Right lobe of liver (tissue), 6 donors: ENCODE measurements around the gene MMP26. TPM values are rescaled to one million over a fixed set of nuclear protein-coding genes. Genes with fewer than 3 reads are reported as not detected.

ENCODE experiments used
- ATAC-seq, 4 donors: fragments of 200-7000 bp; cut with Tn5 transposase; one replicate each; pipeline ENCODE4 v1.9.1; 2020; ENCODE audit warnings: mild to moderate bottlenecking in 4 of 4, moderate library complexity in 4 of 4
- DNase-seq, 3 donors: peaks; one replicate each; pipeline ENCODE4 v3.0.0-alpha.2; 2020
- H3K27ac ChIP-seq, 3 donors: fragments of 200-600 bp; one replicate each; pipeline ENCODE4 v1.8.0; 2022
- H3K27me3 ChIP-seq, 2 donors: fragments of 200-600 bp; one replicate each; pipeline ENCODE4 v1.8.0; 2022
- H3K36me3 ChIP-seq, 4 donors: fragments of 200-600 bp; sonication (generic) in 1 of 4; one replicate each; pipeline versions ENCODE4 v1.5.1 to v1.8.0; 2017 to 2022; ENCODE audit warnings: control low read depth in 1 of 4
- H3K4me1 ChIP-seq, 4 donors: fragments of 200-600 bp; sonication (generic) in 1 of 4; one replicate each; pipeline versions ENCODE4 v1.5.1 to v1.8.0; 2017 to 2022; ENCODE audit warnings: control low read depth in 1 of 4
- H3K4me3 ChIP-seq, 3 donors: fragments of 200-600 bp; one replicate each; pipeline ENCODE4 v1.8.0; 2022
- H3K9me3 ChIP-seq, 4 donors: fragments of 200-600 bp; sonication (generic) in 1 of 4; one replicate each; pipeline versions ENCODE4 v1.5.1 to v1.8.0; 2017 to 2022; ENCODE audit warnings: control low read depth in 1 of 4
- POLR2A ChIP-seq: fragments of 450-650 bp; IDR thresholded peaks from one replicate; pipeline ENCODE4 v1.6.1; 2017; ENCODE audit warnings: antibody characterized with exemption, mild to moderate bottlenecking
- WGBS: methylation state at CpG from one replicate; pipeline ENCODE4 v1.1.6; 2018; ENCODE audit warnings: low coverage, low lambda C conversion rate; ENCODE audit not compliant: insufficient coverage; ENCODE audit errors: missing lambda C conversion rate; 5-methylcytosine and 5-hydroxymethylcytosine counted together
- intact Hi-C, 2 donors: fragments of 100-400 bp; cut with DNase I; formaldehyde crosslinking; loops; one replicate each; pipeline versions ENCODE4 v1.11.2 to v1.14.1; 2022
- long read RNA-seq: library from polyadenylated mRNA; unstranded; transcript quantifications from one replicate; pipeline ENCODE4 v2.0.0, GENCODE V29; 2019
- total RNA-seq, 6 experiments: library from RNA; depleted of rRNA in 2 of 6; stranded (reverse); fragments of >200 nt in 2 of 6; fragmentation: NEBNext Ultra II Directional in 3 of 6; extraction: Animal tissue kit (Norgen Biotek cat#: 25700) in 3 of 6; gene quantifications; one replicate each; pipeline versions ENCODE4 v1.1.0 to v1.2.4, GENCODE V29; 2016 to 2023
- TF ChIP-seq, protein P1 (sequence below), 4 donors: fragments of 200-600 bp in 3 of 4; fragments of 450-650 bp in 1 of 4; IDR thresholded peaks; one replicate each; pipeline versions ENCODE4 v1.5.1 to v1.8.0; 2016 to 2022; ENCODE audit warnings: antibody characterized with exemption in 4 of 4, mild to moderate bottlenecking in 2 of 4
- donor health status: DM: no; HTN: yes; CAD: no.
- donor health status: DM: no; HTN: no; CAD: no.
- donor health status: DM: no; HTN: no; CAD: no.
- donor health status: DM: no; HTN: yes; CAD: no.
- donor health status: DM: no; HTN: yes; CAD: no.

The MMP26 gene
- not detected for total RNA-seq
- long read RNA-seq, result 0 reads

DNA sequence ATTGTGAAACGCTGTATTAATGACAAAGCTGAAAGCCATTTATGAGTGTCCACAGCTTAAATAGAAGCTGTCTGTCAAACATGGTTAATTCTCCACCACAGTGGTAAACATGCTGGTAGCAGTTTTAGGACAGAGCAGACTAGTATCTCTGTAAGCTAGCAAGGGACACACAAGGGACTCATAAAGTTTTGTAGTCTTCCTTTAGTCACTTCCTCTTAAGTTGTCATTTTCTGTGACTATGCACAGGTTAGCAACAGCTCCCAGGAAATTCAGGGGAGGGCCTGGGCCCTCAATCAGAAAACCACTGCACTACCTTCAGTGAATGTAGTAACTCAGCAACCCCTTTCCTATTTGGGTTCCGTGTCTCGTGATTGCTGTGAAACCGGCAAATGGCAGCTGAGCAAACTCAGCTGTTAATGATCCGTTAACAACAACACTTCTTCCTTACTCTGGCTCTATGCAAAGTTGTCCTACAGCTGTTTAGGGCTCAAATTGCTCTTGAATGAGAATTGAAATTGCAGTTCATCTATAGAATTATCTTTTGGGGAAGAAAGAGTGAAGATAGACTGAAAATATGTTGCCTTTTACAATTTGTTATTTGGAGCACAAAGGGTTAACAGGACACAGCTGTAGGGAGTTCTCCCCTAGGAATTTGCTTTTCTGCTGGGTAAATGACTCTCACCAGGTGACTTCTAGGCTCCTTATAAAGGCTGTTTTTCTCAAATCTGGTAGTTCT lies at the start of gene MMP26:
TSS of gene MMP26 (plus strand) at position 731 of the 736 bp plus-strand sequence.
- Histone ChIP-seq H3K36me3 (no peaks in the 10 kb centered on the region), H3K27ac (no peak within 1 kb of the TSS), H3K9me3 (no peaks in the 10 kb centered on the region), H3K4me3 (no peak within 1 kb of the TSS), H3K27me3 (no peaks in the 10 kb centered on the region), H3K4me1 (no peaks in the 10 kb centered on the region)
- ATAC-seq (no peak), DNase-seq (no peak)
- intact Hi-C loops, result no loop called here
- no peak for TF ChIP-seq POLR2A
- TF ChIP-seq, protein P1, sequence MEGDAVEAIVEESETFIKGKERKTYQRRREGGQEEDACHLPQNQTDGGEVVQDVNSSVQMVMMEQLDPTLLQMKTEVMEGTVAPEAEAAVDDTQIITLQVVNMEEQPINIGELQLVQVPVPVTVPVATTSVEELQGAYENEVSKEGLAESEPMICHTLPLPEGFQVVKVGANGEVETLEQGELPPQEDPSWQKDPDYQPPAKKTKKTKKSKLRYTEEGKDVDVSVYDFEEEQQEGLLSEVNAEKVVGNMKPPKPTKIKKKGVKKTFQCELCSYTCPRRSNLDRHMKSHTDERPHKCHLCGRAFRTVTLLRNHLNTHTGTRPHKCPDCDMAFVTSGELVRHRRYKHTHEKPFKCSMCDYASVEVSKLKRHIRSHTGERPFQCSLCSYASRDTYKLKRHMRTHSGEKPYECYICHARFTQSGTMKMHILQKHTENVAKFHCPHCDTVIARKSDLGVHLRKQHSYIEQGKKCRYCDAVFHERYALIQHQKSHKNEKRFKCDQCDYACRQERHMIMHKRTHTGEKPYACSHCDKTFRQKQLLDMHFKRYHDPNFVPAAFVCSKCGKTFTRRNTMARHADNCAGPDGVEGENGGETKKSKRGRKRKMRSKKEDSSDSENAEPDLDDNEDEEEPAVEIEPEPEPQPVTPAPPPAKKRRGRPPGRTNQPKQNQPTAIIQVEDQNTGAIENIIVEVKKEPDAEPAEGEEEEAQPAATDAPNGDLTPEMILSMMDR (IDR thresholded peaks at IDR 0.05), result no peak
- 29% methylated on average over 5 of the region's 5 CpGs for WGBS

DNA sequence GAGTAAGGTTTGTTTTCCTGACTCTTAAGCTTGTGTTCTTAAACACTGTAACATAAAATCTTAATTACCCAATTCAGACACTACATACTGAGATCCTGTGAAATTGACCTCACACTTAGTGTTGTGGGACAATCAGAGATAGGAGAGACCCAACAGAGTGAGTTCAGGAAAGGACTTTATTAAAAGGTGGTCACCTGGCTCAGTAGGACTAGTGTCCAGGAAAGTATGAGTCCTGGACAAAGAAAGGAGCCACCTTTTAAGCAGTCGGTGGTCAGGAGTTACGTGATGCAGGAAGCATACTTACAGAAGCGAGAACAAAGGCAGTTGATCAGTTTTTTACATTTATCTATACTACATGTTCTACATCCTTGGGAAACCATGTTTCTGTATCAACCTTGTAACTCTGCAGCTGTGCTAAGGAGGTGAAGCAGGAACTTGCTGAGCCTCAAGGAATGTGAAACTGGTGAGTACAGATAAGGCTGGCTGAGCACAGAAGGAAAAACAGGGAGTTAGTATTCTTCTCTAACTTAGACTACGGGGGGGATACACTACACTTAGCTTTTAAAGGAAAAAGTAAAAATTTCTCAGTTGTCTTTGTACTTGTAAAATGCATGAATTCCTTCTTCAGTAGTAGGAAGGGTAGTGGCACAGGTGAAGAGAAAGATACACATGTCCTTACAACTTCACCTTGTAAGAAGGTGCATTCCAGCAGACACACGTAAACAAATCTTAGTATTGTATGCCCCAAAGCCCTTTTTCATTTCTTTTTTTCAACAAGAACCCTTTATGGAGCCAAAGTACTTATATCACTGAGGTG lies 45.7 kb upstream of the MMP26 start:
- intact Hi-C loops, result no loop called here
- no peaks in the 10 kb centered on the region for H3K27me3 ChIP-seq
- H3K36me3 ChIP-seq, result no peaks in the 10 kb centered on the region
- no peak overlapping the region for H3K27ac ChIP-seq
- no peak overlapping the region for H3K4me3 ChIP-seq
- ATAC-seq (no peak), DNase-seq (no peak)
- no peaks in the 10 kb centered on the region for H3K4me1 ChIP-seq
- no peaks in the 10 kb centered on the region for H3K9me3 ChIP-seq
- TF ChIP-seq, protein P1 (IDR thresholded peaks at IDR 0.05), result no peak
- TF ChIP-seq POLR2A, result no peak
- WGBS, result 37% methylated on average over 5 of the region's 5 CpGs

DNA sequence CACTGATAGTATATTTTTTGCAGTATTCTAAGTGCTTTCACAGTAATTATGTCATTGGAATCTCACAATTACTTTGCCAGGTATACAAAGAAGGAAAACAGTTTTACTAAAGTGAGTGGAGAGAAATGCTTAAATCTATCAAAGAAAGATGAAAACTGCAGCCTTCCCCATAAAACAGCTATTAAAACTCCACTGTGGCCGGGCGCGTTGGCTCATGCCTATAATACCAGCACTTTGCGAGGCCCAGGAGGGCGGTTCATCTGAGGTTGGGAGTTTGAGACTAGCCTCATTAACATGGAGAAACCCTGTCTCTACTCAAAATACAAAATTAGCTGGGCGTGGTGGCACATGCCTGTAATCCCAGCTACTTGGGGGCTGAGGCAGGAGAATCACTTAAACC lies 41.7 kb upstream of the MMP26 start:
- intact Hi-C loops, result no loop called here
- Histone ChIP-seq H3K4me1 (no peaks in the 10 kb centered on the region), H3K27ac (no peak overlapping the region), H3K9me3 (no peaks in the 10 kb centered on the region), H3K4me3 (no peak overlapping the region), H3K36me3 (no peaks in the 10 kb centered on the region), H3K27me3 (no peaks in the 10 kb centered on the region)
- 81% methylated on average over 6 of the region's 6 CpGs for WGBS
- DNase-seq, result no peak
- TF ChIP-seq, protein P1 (IDR thresholded peaks at IDR 0.05), result no peak
- TF ChIP-seq POLR2A, result no peak
- ATAC-seq, result no peak

DNA sequence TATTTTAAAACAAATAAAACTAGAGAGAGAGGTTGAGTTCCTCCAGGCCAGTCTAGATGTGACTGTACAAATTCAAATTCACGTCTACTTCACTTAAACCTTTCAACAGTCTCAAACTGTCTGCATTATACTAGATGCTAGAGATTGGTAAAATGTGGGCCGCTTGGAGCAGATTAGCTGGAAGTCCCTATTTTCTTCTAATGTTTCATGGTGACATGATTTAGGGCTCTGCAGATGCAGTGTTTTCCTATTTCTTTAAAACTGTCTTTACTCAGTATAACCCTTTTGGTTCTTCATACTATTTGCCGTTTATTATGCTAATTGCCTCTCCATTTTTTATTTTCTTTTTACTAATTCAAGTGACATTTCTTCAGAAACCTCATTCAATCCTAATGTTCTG lies 40.4 kb upstream of the MMP26 start:
- Histone ChIP-seq H3K9me3 (no peaks in the 10 kb centered on the region), H3K4me1 (no peaks in the 10 kb centered on the region)
- WGBS, result 56% methylated on average over 3 of the region's 3 CpGs

More for the DNA sequence above, 40.4 kb upstream of the MMP26 start:
- no peak for TF ChIP-seq POLR2A
- TF ChIP-seq, protein P1 (IDR thresholded peaks at IDR 0.05), result no peak
- Histone ChIP-seq H3K36me3 (no peaks in the 10 kb centered on the region), H3K27ac (no peak overlapping the region), H3K27me3 (no peaks in the 10 kb centered on the region), H3K4me3 (no peak overlapping the region)
- DNase-seq, result no peak
- ATAC-seq, result no peak
- intact Hi-C loops, result no loop called here
